Measurements from ENCODE around the gene ZNF763.
"Not testable (repeated sequence)": the region's sequence is repeated elsewhere in the genome, so short reads cannot be mapped to it uniquely, and the experiment has no call there.

ZNF763 gene

GRCh38 chr19:11973019-11973810 lies 8.4 kb downstream of the ZNF763 start:
- DNase-seq = no peak

- no peak for DNase-seq
Measured at GRCh38 chr19:11978492-11979100, 13.8 kb downstream of the ZNF763 start.

GRCh38 chr19:11979527-11979926 lies 14.7 kb downstream of the ZNF763 start:
- no peak for DNase-seq

GRCh38 chr19:11982526-11982925 lies 17.7 kb downstream of the ZNF763 start:
- no peak for DNase-seq

- no peak for DNase-seq
Measured at GRCh38 chr19:11984986-11985385, 20.1 kb downstream of the ZNF763 start.

- DNase-seq = no peak
Measured at GRCh38 chr19:11986754-11987153, 21.9 kb downstream of the ZNF763 start.

- peak; percentile 90 for DNase-seq
Measured at GRCh38 chr19:11987405-11988281, 22.8 kb downstream of the ZNF763 start.

- no peak for DNase-seq
Measured at GRCh38 chr19:11989112-11989456, 24.2 kb downstream of the ZNF763 start.

- not testable (repeated sequence) for DNase-seq
Measured at GRCh38 chr19:11991921-11992320, 27.1 kb downstream of the ZNF763 start.

- no peak for DNase-seq
Measured at GRCh38 chr19:11995174-11995573, 30.3 kb downstream of the ZNF763 start.

- DNase-seq = no peak
Measured at GRCh38 chr19:12000152-12000981, 35.5 kb downstream of the ZNF763 start.

GRCh38 chr19:12015015-12015752 lies 50.3 kb downstream of the ZNF763 start:
- DNase-seq = no peak

GRCh38 chr19:12015753-12016116 lies 50.9 kb downstream of the ZNF763 start:
- no peak for DNase-seq
